Chondrocyte (in vitro differentiated cells): Measurements from ENCODE around the gene RLN2. TPM values are rescaled to one million over a fixed set of nuclear protein-coding genes. Genes with fewer than 3 reads are reported as not detected.
"Not testable (repeated sequence)": the region's sequence is repeated elsewhere in the genome, so short reads cannot be mapped to it uniquely, and the experiment has no call there.

ENCODE experiments used
- DNase-seq: peaks from one replicate; pipeline ENCODE4 v3.0.0; 2021; ENCODE audit warnings: mixed read lengths, low spot score
- H3K27ac Mint-ChIP-seq: one replicate; pipeline ENCODE4 v1.8.0; 2021; ENCODE audit warnings: mild to moderate bottlenecking, moderate library complexity, mixed read lengths; ENCODE audit not compliant: unreplicated experiment
- H3K27me3 Mint-ChIP-seq: 2 replicates; pipeline ENCODE4 v1.8.0; 2021; ENCODE audit warnings: low read depth, mixed read lengths
- H3K36me3 Mint-ChIP-seq: 2 replicates; pipeline ENCODE4 v1.8.0; 2021; ENCODE audit warnings: low read depth, mixed read lengths
- H3K4me1 Mint-ChIP-seq: 2 replicates; pipeline ENCODE4 v1.8.0; 2021; ENCODE audit warnings: low read depth, mild to moderate bottlenecking, mixed read lengths
- H3K4me3 Mint-ChIP-seq: one replicate; pipeline ENCODE4 v1.8.0; 2021; ENCODE audit warnings: mild to moderate bottlenecking, moderate library complexity, mixed read lengths; ENCODE audit not compliant: unreplicated experiment
- H3K9me3 Mint-ChIP-seq: 2 replicates; pipeline ENCODE4 v1.8.0; 2021; ENCODE audit warnings: low read depth, mixed read lengths
- total RNA-seq: library from RNA; stranded (reverse); gene quantifications from 3 replicates; pipeline ENCODE4 v1.2.1, GENCODE V29; 2021
- TF ChIP-seq, protein P1 (sequence below): fragments of 200-600 bp; sonication (generic); IDR thresholded peaks from 2 replicates; pipeline ENCODE4 v1.5.0; 2021; ENCODE audit warnings: antibody characterized with exemption, mild to moderate bottlenecking, moderate library complexity

Gene RLN2
- total RNA-seq, 1 donor from 2014 or later = not detected

DNA sequence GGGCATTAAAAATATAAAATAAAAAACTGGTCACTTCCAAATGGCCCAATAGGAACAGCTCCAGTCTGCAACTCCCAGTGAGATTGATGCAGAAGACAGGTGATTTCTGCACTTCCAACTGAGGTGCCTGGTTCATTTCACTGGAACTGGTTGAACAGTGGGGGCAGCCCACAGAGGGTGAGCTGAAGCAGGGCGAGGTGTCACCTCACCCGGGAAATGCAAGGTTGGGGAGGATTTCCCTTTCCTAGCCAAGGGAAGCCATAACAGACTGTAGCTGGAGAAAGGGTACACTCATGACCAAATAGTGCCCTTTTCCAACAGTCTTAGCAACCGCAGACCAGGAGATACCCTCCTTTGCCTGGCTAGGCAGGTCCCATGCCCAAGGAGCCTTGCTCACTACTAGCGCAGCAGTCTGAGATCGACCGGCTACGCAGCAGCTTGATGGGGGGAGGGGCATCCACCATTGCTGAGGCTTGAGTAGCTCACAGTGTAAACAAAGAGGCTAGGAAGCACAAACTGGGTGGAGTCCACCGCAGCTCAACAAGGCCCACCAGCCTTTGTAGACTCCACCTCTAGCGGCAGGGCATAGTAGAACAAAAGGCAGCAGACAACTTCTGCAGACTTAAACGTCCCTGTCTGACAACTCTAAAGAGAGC is 22.5 kb upstream of the RLN2 start:
- Mint-ChIP-seq H3K9me3 (peaks cover 6% of the 10 kb centered on the region), H3K27me3 (peaks cover 15% of the 10 kb centered on the region), H3K4me1 (no peaks in the 10 kb centered on the region), H3K27ac (no peak overlapping the region), H3K36me3 (peaks cover 2% of the 10 kb centered on the region), H3K4me3 (no peak overlapping the region)
- TF ChIP-seq, protein P1, sequence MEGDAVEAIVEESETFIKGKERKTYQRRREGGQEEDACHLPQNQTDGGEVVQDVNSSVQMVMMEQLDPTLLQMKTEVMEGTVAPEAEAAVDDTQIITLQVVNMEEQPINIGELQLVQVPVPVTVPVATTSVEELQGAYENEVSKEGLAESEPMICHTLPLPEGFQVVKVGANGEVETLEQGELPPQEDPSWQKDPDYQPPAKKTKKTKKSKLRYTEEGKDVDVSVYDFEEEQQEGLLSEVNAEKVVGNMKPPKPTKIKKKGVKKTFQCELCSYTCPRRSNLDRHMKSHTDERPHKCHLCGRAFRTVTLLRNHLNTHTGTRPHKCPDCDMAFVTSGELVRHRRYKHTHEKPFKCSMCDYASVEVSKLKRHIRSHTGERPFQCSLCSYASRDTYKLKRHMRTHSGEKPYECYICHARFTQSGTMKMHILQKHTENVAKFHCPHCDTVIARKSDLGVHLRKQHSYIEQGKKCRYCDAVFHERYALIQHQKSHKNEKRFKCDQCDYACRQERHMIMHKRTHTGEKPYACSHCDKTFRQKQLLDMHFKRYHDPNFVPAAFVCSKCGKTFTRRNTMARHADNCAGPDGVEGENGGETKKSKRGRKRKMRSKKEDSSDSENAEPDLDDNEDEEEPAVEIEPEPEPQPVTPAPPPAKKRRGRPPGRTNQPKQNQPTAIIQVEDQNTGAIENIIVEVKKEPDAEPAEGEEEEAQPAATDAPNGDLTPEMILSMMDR = no peak
- DNase-seq = no peak

GRCh38 chr9:5326187-5326586 is 21.7 kb upstream of the RLN2 start:
- DNase-seq = no peak
- no peak overlapping the region for H3K4me3 Mint-ChIP-seq
- H3K27me3 Mint-ChIP-seq = peaks cover 19% of the 10 kb centered on the region
- TF ChIP-seq, protein P1 = no peak
- H3K27ac Mint-ChIP-seq = no peak overlapping the region
- H3K36me3 Mint-ChIP-seq = peaks cover 2% of the 10 kb centered on the region
- no peaks in the 10 kb centered on the region for H3K4me1 Mint-ChIP-seq
- H3K9me3 Mint-ChIP-seq = peaks cover 6% of the 10 kb centered on the region

DNA sequence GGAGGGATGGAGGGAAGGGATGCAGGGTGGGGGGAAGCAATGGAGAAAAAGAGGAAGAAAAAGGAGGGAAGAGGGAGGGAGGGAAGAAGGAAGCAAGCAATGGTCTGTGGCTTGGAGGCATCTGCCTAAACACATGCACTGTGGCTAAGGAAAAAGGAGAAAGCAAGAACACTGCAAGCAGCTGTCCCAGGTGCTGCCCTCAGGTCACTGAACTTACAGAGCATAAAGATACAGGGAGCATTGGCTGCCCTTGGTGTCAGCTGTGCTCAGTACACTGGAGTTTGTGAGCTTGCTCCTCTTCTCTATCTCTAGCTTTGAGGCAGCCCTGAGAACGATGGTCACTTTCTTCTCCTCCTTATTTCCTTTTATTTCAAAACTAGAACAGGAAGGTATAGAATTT is 17.1 kb upstream of the RLN2 start:
- H3K9me3 Mint-ChIP-seq = not testable (repeated sequence)

DNA sequence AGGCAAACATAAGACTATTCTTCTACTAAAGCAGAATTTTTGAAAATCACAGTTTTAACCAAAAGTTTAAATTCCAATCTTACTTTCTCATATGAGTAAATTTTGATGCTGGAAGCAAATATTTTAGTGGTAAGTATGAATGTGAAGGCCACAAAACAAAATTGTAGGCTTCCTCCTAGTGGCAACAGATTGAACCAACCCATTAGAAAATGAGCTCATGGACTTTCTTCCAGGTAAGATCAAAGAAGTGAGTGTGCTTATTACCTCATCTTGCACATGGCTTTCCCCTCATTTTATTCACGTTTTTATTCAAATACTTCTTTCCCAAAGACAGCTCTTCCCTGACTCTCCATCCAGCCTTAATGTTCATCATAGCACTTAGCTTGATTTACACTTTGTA is 16.5 kb upstream of the RLN2 start:
- H3K36me3 Mint-ChIP-seq = no peaks in the 10 kb centered on the region
- no peak overlapping the region for H3K4me3 Mint-ChIP-seq
- TF ChIP-seq, protein P1 = peak; percentile 61
- no peak for DNase-seq
- no peak overlapping the region for H3K27ac Mint-ChIP-seq
- H3K4me1 Mint-ChIP-seq = no peaks in the 10 kb centered on the region
- peaks cover 4% of the 10 kb centered on the region for H3K9me3 Mint-ChIP-seq
- peaks cover 8% of the 10 kb centered on the region for H3K27me3 Mint-ChIP-seq

More for the DNA sequence above, 17.1 kb upstream of the RLN2 start:
- not testable (repeated sequence) for DNase-seq, H3K27ac Mint-ChIP-seq, H3K36me3 Mint-ChIP-seq, H3K4me1 Mint-ChIP-seq, H3K4me3 Mint-ChIP-seq
- H3K27me3 Mint-ChIP-seq = peaks cover 11% of the 10 kb centered on the region

GRCh38 chr9:5316406-5316805 is 11.9 kb upstream of the RLN2 start:
- peaks cover 15% of the 10 kb centered on the region for H3K27me3 Mint-ChIP-seq
- peaks cover 17% of the 10 kb centered on the region for H3K9me3 Mint-ChIP-seq
- H3K4me3 Mint-ChIP-seq, H3K36me3 Mint-ChIP-seq, DNase-seq, H3K27ac Mint-ChIP-seq, H3K4me1 Mint-ChIP-seq: not testable (repeated sequence)

DNA sequence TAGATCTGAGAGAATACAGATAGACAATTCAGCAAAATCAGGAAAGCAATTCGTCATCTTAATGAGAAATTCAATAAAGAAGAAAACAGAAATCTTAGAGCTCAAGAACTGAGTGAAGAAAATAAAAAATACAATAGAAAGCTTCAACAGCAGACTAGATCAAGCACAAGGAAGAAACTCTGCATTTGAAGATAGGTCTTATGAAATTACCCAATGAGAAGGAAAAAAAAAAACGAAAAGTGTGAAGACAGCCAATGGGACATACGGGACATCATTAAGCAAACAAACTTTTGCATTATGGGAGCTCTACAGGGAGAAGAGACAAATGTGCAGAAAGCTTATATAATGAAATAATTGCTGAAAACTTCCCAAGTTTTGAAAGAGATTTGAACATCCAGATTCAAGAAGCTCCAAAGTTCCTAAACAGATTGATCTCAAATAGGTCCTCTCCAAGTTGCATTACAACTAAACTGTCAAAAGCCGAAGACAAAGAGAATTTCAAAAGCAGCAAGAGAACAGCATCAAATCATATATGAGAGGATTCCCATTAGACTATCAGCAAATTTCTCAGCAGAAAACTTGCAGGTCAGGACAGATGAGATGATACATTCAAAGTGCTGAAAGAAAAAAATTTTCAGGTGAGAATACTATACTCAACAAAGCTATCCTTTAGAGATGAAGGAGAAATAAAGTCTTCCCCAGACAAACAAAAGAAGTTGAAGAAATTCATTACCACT is 10.8 kb upstream of the RLN2 start:
- peaks cover 17% of the 10 kb centered on the region for H3K9me3 Mint-ChIP-seq
- no peaks in the 10 kb centered on the region for H3K4me1 Mint-ChIP-seq
- no peak for DNase-seq
- TF ChIP-seq, protein P1 = no peak
- no peak overlapping the region for H3K27ac Mint-ChIP-seq
- H3K36me3 Mint-ChIP-seq = peaks cover 7% of the 10 kb centered on the region
- H3K4me3 Mint-ChIP-seq = no peak overlapping the region
- H3K27me3 Mint-ChIP-seq = peaks cover 21% of the 10 kb centered on the region
